Activated T-cell treated with anti-CD3 and anti-CD28 coated beads, Interleukin-2, amount 50 U/mL, for 48 hours (primary cell): Measurements from ENCODE around the gene PITPNC1.
"Not testable (repeated sequence)": the region's sequence is repeated elsewhere in the genome, so short reads cannot be mapped to it uniquely, and the experiment has no call there.

Experiments used
- DNase-seq, 2 experiments: peaks; one replicate each; pipeline ENCODE4 v3.0.0-alpha.2; 2020

Gene PITPNC1

GRCh38 chr17:67594115-67594880 lies 217.2 kb downstream of the PITPNC1 start:
- no peak for DNase-seq

- DNase-seq = no peak
Measured at GRCh38 chr17:67600408-67600807, 223.3 kb downstream of the PITPNC1 start.

GRCh38 chr17:67601897-67602296 lies 224.8 kb downstream of the PITPNC1 start:
- DNase-seq = no peak

- DNase-seq = no peak
Measured at GRCh38 chr17:67602444-67602843, 225.4 kb downstream of the PITPNC1 start.

- DNase-seq = peak; percentile 54 to 56
Measured at GRCh38 chr17:67602974-67603373, 225.9 kb downstream of the PITPNC1 start.

- no peak for DNase-seq
Measured at GRCh38 chr17:67605256-67605912, 228.3 kb downstream of the PITPNC1 start.

GRCh38 chr17:67606471-67606870 lies 229.4 kb downstream of the PITPNC1 start:
- DNase-seq = no peak

GRCh38 chr17:67606896-67607604 lies 230.0 kb downstream of the PITPNC1 start:
- DNase-seq = no peak

- no peak for DNase-seq
Measured at GRCh38 chr17:67610061-67610460, 233.0 kb downstream of the PITPNC1 start.

- DNase-seq = no peak
Measured at GRCh38 chr17:67613961-67614360, 236.9 kb downstream of the PITPNC1 start.

- no peak for DNase-seq
Measured at GRCh38 chr17:67615011-67615561, 238.0 kb downstream of the PITPNC1 start.

GRCh38 chr17:67615736-67616135 lies 238.7 kb downstream of the PITPNC1 start:
- DNase-seq = no peak

- no peak for DNase-seq
Measured at GRCh38 chr17:67617304-67617899, 240.3 kb downstream of the PITPNC1 start.

GRCh38 chr17:67619555-67619954 lies 242.5 kb downstream of the PITPNC1 start:
- DNase-seq = no peak

GRCh38 chr17:67620088-67620487 lies 243.0 kb downstream of the PITPNC1 start:
- no peak for DNase-seq

GRCh38 chr17:67620636-67621035 lies 243.6 kb downstream of the PITPNC1 start:
- no peak for DNase-seq

GRCh38 chr17:67623767-67624166 lies 246.7 kb downstream of the PITPNC1 start:
- DNase-seq = no peak

- DNase-seq = no peak
Measured at GRCh38 chr17:67624886-67625656, 248.0 kb downstream of the PITPNC1 start.

- DNase-seq = no peak
Measured at GRCh38 chr17:67625971-67626370, 248.9 kb downstream of the PITPNC1 start.

GRCh38 chr17:67628580-67629013 lies 251.5 kb downstream of the PITPNC1 start:
- no peak for DNase-seq

- no peak for DNase-seq
Measured at GRCh38 chr17:67629971-67630320, 252.9 kb downstream of the PITPNC1 start.

GRCh38 chr17:67630836-67631235 lies 253.8 kb downstream of the PITPNC1 start:
- DNase-seq = not testable (repeated sequence)
